H9 (cell line): Measurements from ENCODE around the gene TAGLN. TPM values are rescaled to one million over a fixed set of nuclear protein-coding genes. Genes with fewer than 3 reads are reported as not detected.

ENCODE experiments used
- DNase-seq: peaks from one replicate; pipeline ENCODE4 v3.0.0-alpha.2; 2017
- H2AFZ ChIP-seq: one replicate; pipeline ENCODE4 v1.6.1; 2013; ENCODE audit warnings: mild to moderate bottlenecking, low read length, control low read depth, moderate library complexity
- H2AK5ac ChIP-seq: 2 replicates; pipeline ENCODE4 v1.6.1; 2013; ENCODE audit warnings: low read length, control low read depth, mixed read lengths; ENCODE audit not compliant: insufficient read length
- H2BK120ac ChIP-seq: one replicate; pipeline ENCODE4 v1.6.1; 2013; ENCODE audit warnings: low read depth, mild to moderate bottlenecking, low read length, control low read depth, inconsistent platforms; ENCODE audit not compliant: poor library complexity, severe bottlenecking
- H2BK12ac ChIP-seq: 2 replicates; pipeline ENCODE4 v1.6.1; 2013; ENCODE audit warnings: low read length, control low read depth, mixed read lengths, low read depth; ENCODE audit not compliant: insufficient read length
- H2BK15ac ChIP-seq: 2 replicates; pipeline ENCODE4 v1.6.1; 2013; ENCODE audit warnings: low read depth, low read length, control low read depth
- H2BK20ac ChIP-seq: one replicate; pipeline ENCODE4 v1.6.1; 2013; ENCODE audit warnings: low read depth, mild to moderate bottlenecking, low read length, control low read depth, inconsistent platforms; ENCODE audit not compliant: poor library complexity, severe bottlenecking
- H2BK5ac ChIP-seq: 2 replicates; pipeline ENCODE4 v1.6.1; 2013; ENCODE audit warnings: low read length, control low read depth, mixed read lengths; ENCODE audit not compliant: insufficient read length
- H3K14ac ChIP-seq: 2 replicates; pipeline ENCODE4 v1.6.1; 2013; ENCODE audit warnings: low read length, control low read depth; ENCODE audit not compliant: insufficient read depth
- H3K18ac ChIP-seq: 2 replicates; pipeline ENCODE4 v1.6.1; 2013; ENCODE audit warnings: low read depth, mild to moderate bottlenecking, mixed read lengths, low read length, control low read depth; ENCODE audit not compliant: insufficient read length
- H3K23ac ChIP-seq: 2 replicates; pipeline ENCODE4 v1.6.1; 2013; ENCODE audit warnings: low read length, control low read depth, mixed read lengths, low read depth; ENCODE audit not compliant: insufficient read length
- H3K23me2 ChIP-seq: 2 replicates; pipeline ENCODE4 v1.6.1; 2013; ENCODE audit warnings: low read depth, mild to moderate bottlenecking, mixed read lengths, low read length, control low read depth; ENCODE audit not compliant: insufficient read length, poor library complexity, severe bottlenecking
- H3K27ac ChIP-seq: 2 replicates; pipeline ENCODE4 v1.5.1; 2013; ENCODE audit warnings: low read length, control low read depth, mixed read lengths, low read depth; ENCODE audit not compliant: insufficient read length
- H3K27me3 ChIP-seq: 2 replicates; pipeline ENCODE4 v1.6.1; 2013; ENCODE audit warnings: low read length, control low read depth, inconsistent platforms; ENCODE audit not compliant: insufficient read depth
- H3K4ac ChIP-seq: 2 replicates; pipeline ENCODE4 v1.6.1; 2013; ENCODE audit warnings: low read depth, mild to moderate bottlenecking, control low read depth, inconsistent platforms, low read length, moderate library complexity
- H3K4me1 ChIP-seq: 2 replicates; pipeline ENCODE4 v1.6.1; 2013; ENCODE audit warnings: low read length, control low read depth, inconsistent platforms; ENCODE audit not compliant: insufficient read depth
- H3K4me2 ChIP-seq: 2 replicates; pipeline ENCODE4 v1.6.1; 2013; ENCODE audit warnings: low read length, control low read depth, mixed read lengths; ENCODE audit not compliant: insufficient read length, insufficient read depth
- H3K56ac ChIP-seq: 2 replicates; pipeline ENCODE4 v1.6.1; 2013; ENCODE audit warnings: low read depth, mild to moderate bottlenecking, mixed read lengths, low read length, control low read depth; ENCODE audit not compliant: insufficient read length
- H3K79me1 ChIP-seq: 2 replicates; pipeline ENCODE4 v1.6.1; 2013; ENCODE audit warnings: low read depth, mild to moderate bottlenecking, moderate library complexity, low read length, control low read depth, inconsistent platforms; ENCODE audit not compliant: insufficient read depth, poor library complexity, severe bottlenecking
- H3K79me2 ChIP-seq: 2 replicates; pipeline ENCODE4 v1.6.1; 2013; ENCODE audit warnings: low read length, control low read depth, inconsistent platforms; ENCODE audit not compliant: insufficient read depth
- H3K9ac ChIP-seq: 2 replicates; pipeline ENCODE4 v1.6.1; 2013; ENCODE audit warnings: low read length, control low read depth, mixed read lengths; ENCODE audit not compliant: insufficient read length; ENCODE audit errors: extremely low read depth
- H3K9me3 ChIP-seq: one replicate; pipeline ENCODE4 v1.6.1; 2013; ENCODE audit warnings: low read depth, low read length, inconsistent platforms; ENCODE audit not compliant: control insufficient read depth
- H3T11ph ChIP-seq: one replicate; pipeline ENCODE4 v1.6.1; 2013; ENCODE audit warnings: mild to moderate bottlenecking, low read length, control low read depth, inconsistent platforms
- H4K20me1 ChIP-seq: one replicate; pipeline ENCODE4 v1.6.1; 2013; ENCODE audit not compliant: control insufficient read depth, insufficient read length, insufficient read depth
- H4K5ac ChIP-seq: 2 replicates; pipeline ENCODE4 v1.6.1; 2013; ENCODE audit warnings: low read depth, mild to moderate bottlenecking, mixed read lengths, low read length, control low read depth; ENCODE audit not compliant: insufficient read length
- H4K8ac ChIP-seq: replicated peaks from 2 replicates; pipeline ENCODE4 v1.6.1; 2013; ENCODE audit warnings: low read length, control low read depth, mixed read lengths, low read depth; ENCODE audit not compliant: insufficient read length
- H4K91ac ChIP-seq: 2 replicates; pipeline ENCODE4 v1.6.1; 2013; ENCODE audit warnings: low read depth, mild to moderate bottlenecking, moderate library complexity, mixed read lengths, low read length, control low read depth; ENCODE audit not compliant: insufficient read length
- H3K27ac Mint-ChIP-seq, 3 experiments: 2 replicates in 2 of 3; 3 replicates in 1 of 3; pipeline ENCODE4 v1.8.0; 2020 to 2021; ENCODE audit warnings: mixed read lengths in 3 of 3, mild to moderate bottlenecking in 1 of 3, moderate library complexity in 1 of 3
- H3K27me3 Mint-ChIP-seq: 2 replicates; pipeline ENCODE4 v1.8.0; 2021; ENCODE audit warnings: low read depth, mild to moderate bottlenecking, moderate library complexity, mixed read lengths
- H3K36me3 Mint-ChIP-seq, 3 experiments: 2 replicates in 2 of 3; 3 replicates in 1 of 3; pipeline ENCODE4 v1.8.0; 2020 to 2021; ENCODE audit warnings: low read depth in 3 of 3, mixed read lengths in 3 of 3; ENCODE audit not compliant: insufficient read depth in 1 of 3
- H3K4me1 Mint-ChIP-seq, 2 experiments: 2 replicates each; pipeline ENCODE4 v1.8.0; 2020; ENCODE audit warnings: mixed read lengths in 2 of 2
- H3K4me3 Mint-ChIP-seq, 2 experiments: 2 replicates in 1 of 2; 3 replicates in 1 of 2; pipeline ENCODE4 v1.8.0; 2020 to 2021; ENCODE audit warnings: mild to moderate bottlenecking in 2 of 2, mixed read lengths in 2 of 2, moderate library complexity in 1 of 2
- H3K9me3 Mint-ChIP-seq, 2 experiments: 2 replicates in 1 of 2; 3 replicates in 1 of 2; pipeline ENCODE4 v1.8.0; 2020; ENCODE audit warnings: mild to moderate bottlenecking in 2 of 2, mixed read lengths in 2 of 2, moderate library complexity in 1 of 2
- CTCF ChIP-seq: fragments of 200-600 bp; sonication (generic); conservative IDR thresholded peaks from 3 replicates; pipeline ENCODE4 v1.8.0; 2021; ENCODE audit warnings: antibody characterized with exemption, mild to moderate bottlenecking
- WGBS: extraction: QIAGEN DNeasy Blood & Tissue Kit; methylation state at CpG from one replicate; pipeline ENCODE4 v1.1.7; 2013; ENCODE audit warnings: missing lambda C conversion rate, low lambda C conversion rate, mixed read lengths; ENCODE audit not compliant: insufficient read length; ENCODE audit errors: extremely low coverage; 5-methylcytosine and 5-hydroxymethylcytosine counted together
- total RNA-seq: library from RNA; stranded (reverse); gene quantifications from 2 replicates; pipeline ENCODE4 v1.2.1, GENCODE V29; 2021

Gene TAGLN
- total RNA-seq, 1 experiment from 2014 or later: 176 TPM

GRCh38 chr11:117187799-117188481 is 11.2 kb upstream of the TAGLN start:
- Mint-ChIP-seq H3K27me3 (no peaks in the 10 kb centered on the region), H3K4me3 (no peak overlapping the region), H3K27ac (no peak overlapping the region), H3K36me3 (peaks cover 3 to 46% (median 29%) of the 10 kb centered on the region in 3 experiments; a peak in 6 of 7 replicates), H3K4me1 (no peaks in the 10 kb centered on the region; a peak in 1 of 4 replicates), H3K9me3 (no peaks in the 10 kb centered on the region)
- H4K20me1 ChIP-seq: no peaks in the 10 kb centered on the region
- no peak overlapping the region for H4K5ac ChIP-seq
- H3K27me3 ChIP-seq: no peaks in the 10 kb centered on the region
- H3K4me2 ChIP-seq: no peak overlapping the region
- no peak overlapping the region for H2BK12ac ChIP-seq
- H3T11ph ChIP-seq: no peak overlapping the region
- no peak for TF ChIP-seq CTCF
- H3K23ac ChIP-seq: no peak overlapping the region
- no peak overlapping the region for H3K4ac ChIP-seq
- no peaks in the 10 kb centered on the region for H3K23me2 ChIP-seq
- no peak overlapping the region for H2BK5ac ChIP-seq
- H3K79me2 ChIP-seq: no peaks in the 10 kb centered on the region
- no peak overlapping the region for H3K18ac ChIP-seq
- H2BK120ac ChIP-seq: no peak overlapping the region
- no peak overlapping the region for H2AK5ac ChIP-seq
- no peak overlapping the region for H3K9ac ChIP-seq
- no peak overlapping the region for H2BK20ac ChIP-seq
- H3K4me1 ChIP-seq: no peaks in the 10 kb centered on the region
- no peak overlapping the region for H2AFZ ChIP-seq
- no peaks in the 10 kb centered on the region for H3K9me3 ChIP-seq
- DNase-seq: no peak
- H4K91ac ChIP-seq: no peak overlapping the region
- no peak overlapping the region for H3K56ac ChIP-seq
- no peak overlapping the region; the same call in 1 of the 2 replicates for H3K14ac ChIP-seq
- no peak overlapping the region for H3K27ac ChIP-seq
- H4K8ac ChIP-seq: no peak overlapping the region
- no peak overlapping the region for H2BK15ac ChIP-seq
- WGBS: no CpG with 5 or more reads among the region's 16 CpGs
- no peaks in the 10 kb centered on the region for H3K79me1 ChIP-seq
